ENCODE measurements around the gene NKX2-3.

- TF ChIP-seq, protein P1, sequence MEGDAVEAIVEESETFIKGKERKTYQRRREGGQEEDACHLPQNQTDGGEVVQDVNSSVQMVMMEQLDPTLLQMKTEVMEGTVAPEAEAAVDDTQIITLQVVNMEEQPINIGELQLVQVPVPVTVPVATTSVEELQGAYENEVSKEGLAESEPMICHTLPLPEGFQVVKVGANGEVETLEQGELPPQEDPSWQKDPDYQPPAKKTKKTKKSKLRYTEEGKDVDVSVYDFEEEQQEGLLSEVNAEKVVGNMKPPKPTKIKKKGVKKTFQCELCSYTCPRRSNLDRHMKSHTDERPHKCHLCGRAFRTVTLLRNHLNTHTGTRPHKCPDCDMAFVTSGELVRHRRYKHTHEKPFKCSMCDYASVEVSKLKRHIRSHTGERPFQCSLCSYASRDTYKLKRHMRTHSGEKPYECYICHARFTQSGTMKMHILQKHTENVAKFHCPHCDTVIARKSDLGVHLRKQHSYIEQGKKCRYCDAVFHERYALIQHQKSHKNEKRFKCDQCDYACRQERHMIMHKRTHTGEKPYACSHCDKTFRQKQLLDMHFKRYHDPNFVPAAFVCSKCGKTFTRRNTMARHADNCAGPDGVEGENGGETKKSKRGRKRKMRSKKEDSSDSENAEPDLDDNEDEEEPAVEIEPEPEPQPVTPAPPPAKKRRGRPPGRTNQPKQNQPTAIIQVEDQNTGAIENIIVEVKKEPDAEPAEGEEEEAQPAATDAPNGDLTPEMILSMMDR (IDR thresholded peaks at IDR 0.05), result no peak
- TF ChIP-seq POLR2AphosphoS5 (IDR thresholded peaks at IDR 0.05; ENCODE audit: insufficient read depth in 1 of 2, low read depth in 1 of 2), result no peak
Observed at GRCh38 chr10:99530108-99531025, 2.4 kb upstream of the NKX2-3 start.
